T-helper 1 cell (primary cell): ENCODE results near the gene BARHL2.
A peak's percentile ranks its signal among the peaks of the same experiment; 100 is the strongest.

Experiments
- DNase-seq, 5 donors: peaks; one replicate each; pipeline ENCODE4 v3.0.0-alpha.2; 2012 to 2020

BARHL2 gene

DNA sequence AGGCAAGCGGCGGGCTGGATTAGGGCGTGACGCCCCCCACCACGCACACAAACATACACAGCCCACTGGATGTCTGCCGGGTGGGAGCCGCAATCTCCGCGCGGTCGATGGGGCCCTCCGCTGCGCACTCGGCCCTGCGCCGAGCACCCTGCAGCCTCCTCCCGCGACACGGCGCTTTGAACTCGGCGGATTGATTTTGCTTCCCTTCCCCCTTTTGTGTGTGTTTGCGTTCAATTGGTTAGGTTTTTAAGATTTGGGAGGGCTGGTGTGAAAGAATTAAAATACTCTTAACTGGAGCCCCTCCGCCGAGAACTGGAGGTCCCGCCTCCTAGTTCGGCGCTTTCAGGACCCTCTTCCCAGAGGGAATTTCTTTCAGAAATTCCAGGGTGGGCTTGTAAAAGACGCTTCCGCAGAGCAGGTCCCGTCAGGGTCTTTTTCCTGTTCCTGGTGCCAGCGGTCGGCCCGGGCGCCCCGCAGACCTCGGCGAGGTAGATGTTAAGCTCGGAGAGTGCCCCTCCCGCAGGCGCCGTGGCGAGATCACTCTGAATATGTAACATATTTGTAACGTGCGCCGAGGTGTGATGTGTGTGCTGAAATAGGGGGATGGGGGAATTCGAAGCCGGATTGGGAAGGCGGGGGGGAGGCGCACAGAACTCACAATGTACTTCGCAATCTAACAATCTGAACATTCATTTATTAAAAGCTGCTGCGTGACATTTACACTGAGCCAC is 8.0 kb upstream of the BARHL2 start:
- no peak for DNase-seq

- DNase-seq, result no peak
These were observed 7.3 kb upstream of the BARHL2 start for GRCh38 chr1:90724361-90724760.

GRCh38 chr1:90723590-90724108 is 6.5 kb upstream of the BARHL2 start:
- peak in 1 of 5 donors; percentile 15 for DNase-seq

DNA sequence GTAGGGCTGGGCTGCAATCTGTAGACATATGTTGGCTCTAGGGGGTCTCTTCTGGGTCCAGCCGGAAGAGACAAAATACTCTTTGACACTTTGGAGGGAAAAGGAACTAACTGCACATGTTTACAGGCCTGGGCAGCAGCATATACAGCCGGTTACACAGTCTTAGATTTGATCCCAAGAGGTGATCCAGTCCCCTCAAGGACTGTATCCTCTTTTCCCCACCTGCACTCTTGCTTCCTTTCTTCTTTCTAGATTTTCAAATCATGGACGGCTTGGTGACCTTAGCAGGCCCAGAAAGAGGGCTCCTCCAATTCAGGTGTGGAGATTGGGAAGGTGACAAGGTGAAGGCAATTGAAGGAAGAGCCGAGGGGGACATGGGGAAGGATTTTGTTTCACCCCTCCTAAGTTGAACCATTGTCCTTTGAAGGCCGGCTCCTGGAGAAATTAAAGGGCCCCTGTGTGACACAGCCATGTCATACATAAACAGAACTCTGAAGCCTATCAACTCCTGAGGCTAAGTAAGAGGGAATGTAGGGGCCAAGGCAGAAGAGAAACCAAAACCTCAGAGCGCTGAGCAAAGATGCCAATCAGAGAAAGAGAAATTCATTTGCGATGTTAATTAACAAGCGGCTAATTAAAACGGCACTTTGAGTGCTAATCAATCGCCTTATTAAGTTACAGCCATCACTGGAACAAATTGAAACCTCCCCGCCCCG is 5.9 kb upstream of the BARHL2 start:
- no peak for DNase-seq

GRCh38 chr1:90721210-90722194 is 4.4 kb upstream of the BARHL2 start:
- peak in 2 of 5 donors; percentile 45 to 51 for DNase-seq

DNA sequence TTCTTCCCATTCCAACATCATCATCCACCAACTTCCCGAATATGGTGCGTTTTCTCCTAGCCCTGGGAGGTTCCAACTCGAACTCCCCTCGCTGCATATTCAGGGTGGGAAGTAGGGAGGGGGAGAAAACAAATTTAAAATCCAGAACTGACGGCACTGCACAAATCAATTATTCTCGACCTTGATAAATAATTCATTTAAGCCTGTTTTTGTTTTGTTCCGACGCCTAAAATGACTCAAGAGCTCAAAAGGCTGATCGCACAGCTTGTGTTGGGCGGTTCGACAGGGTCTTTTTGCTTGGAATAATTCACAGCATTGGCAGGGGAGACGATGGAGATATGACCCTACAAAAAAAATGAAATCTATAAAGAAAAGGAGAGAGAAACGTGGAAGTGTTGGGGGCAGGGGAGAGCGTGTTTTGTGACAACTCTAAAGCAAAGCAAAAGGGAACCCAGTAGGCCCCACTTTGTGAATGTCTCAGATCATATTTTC is 3.1 kb upstream of the BARHL2 start:
- no peak for DNase-seq

DNA sequence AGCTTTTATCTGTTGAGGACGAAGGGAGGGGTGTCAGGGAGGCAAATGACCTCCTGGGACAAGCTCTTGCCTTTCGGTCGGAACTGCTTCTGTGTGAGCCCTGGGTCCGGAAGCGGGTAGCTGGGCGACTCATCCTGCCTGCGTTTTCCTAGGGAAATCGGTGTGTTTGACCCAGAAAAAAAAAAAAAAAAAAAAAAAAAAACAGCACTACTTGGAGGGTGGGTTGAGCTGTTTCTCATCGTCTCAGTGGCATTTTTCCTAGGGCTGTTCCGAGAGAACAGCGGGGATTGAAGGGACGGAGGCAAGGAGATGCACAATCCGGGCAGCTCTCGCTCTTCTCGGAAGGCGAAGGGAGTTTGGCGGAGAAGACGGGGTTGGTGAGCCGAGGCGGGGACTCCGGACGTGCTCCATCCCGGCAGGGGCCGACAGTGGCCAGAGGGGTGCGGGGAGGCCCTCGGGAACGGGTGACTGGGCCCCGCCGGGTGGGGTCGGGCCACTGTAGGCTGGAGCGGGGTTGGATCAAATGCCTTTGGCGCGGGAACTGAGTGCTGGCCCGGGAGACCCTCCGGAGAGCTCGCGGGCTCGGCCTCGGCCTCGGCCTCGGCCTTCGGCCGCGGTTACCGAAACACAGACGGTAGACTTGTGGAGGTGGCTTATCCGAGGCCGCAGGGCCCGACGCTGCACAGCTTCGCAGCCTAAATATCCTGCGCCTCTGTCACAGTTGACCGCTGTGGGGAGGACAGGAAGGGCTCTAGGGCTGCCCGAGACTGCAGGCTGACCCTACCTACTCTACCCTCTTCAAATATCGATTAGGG is 2.4 kb upstream of the BARHL2 start:
- DNase-seq, result no peak

DNA sequence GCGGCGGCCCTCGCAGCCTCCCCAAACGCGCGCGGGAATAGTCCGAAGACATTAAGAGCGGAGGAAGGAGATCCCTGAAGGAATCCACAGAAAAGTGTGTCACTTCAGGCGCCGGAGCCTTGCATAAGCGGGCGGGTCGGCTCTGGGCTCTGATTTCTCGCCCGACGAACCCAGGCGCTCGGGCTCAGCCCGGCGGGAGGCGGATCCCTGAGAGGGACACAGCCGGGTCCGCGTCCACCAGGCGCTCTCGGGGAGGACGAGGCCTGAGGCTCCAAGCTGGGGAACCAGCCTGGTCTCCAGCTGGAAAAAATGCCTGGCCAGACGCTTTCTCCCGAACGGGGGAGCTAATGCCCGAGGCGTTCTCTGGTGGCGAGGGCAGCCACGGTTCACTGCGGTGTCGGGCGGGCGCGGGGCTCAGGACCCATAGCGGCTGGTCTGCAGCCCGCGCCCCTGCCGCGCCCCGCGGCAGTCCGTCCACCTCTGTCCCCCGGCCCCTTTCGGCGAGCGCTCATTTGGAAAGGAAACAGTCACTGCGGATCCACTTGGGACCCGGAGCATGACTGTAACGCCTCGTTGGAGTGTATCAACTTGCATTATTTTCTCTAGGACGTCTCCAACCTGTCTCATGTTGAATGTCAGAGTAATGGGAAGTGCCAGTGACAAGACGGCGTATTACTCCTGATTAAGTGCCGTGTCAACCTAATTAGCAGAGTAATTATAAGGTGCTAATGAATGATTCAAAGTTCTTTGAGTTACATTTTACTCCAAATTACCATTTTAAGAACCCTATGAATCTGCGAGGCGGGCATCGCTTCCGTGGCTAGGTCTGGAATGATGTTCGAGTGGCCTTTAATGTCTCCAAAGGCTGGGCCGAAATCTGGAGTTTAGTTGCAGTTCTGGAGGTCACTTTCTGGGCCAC is 1.6 kb upstream of the BARHL2 start:
- DNase-seq, result no peak

DNA sequence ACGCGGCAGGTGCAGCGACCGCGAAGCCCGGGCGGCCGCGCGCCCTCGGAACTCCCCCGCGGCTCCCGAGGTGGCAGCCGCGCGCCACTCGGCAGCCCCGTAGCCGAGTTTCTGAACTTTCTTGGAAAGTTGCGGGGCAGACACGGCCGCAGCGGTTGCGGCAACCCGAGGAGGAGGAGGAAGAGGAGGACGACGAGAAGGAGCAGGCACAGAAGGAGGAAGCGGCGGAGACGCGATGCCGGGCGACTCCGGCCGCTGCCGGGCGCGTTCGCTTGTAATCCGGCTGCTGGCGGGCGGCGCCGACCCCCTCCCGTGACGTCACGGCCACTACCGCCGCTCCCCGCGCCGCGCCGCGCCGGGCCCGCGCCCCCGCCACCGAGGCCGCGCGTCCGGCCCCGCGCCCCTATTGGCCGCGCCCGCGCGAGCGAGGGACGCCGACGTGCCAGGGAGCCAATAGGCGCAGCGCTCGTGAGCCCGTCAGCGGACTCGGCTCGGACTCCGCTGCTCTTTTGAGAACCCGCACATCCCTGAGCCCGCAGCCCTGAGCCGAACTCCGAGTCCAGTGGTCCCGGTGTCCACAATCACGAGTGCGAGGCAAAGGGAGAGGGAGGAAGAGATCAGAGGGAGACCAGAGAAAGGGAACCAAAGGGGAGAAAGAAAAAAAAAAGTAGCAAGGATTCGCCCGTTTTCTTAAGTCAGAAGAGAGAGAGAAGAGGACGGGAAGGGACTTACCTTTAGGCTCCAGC is 736 bp upstream of the BARHL2 start:
- no peak for DNase-seq

DNA sequence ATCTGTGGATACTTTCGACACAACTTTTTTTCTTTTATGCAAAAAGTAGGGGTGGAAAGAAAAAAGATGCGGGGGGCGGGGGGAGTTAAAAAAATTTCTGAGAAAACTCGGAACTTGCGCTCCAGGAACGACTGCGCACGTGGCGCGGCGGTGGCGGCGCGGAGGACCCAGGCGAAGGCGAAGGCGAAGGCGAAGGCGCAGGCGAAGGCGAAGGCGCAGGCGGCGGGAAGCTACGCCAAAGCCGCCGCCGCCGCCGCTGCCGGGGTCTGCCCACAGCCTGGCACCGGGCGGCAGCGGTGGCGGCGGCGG is 208 bp upstream of the BARHL2 start:
- DNase-seq, result no peak

DNA sequence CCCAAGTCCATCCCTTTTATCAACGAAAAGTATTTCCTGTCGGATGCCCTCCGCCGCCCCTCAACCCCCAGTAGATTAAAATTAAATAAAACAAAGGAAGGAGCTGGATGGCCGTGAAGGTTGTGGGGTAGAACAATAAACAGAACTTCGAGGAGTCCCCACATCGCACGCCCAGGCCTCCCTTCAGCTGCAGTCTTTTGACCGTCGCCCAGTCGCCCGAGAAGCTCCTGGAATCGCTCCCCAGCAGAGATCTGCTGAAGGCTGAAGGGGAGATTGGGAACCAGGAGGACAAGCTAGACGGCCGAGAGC is 905 bp downstream of the BARHL2 start:
- DNase-seq, result no peak

DNA sequence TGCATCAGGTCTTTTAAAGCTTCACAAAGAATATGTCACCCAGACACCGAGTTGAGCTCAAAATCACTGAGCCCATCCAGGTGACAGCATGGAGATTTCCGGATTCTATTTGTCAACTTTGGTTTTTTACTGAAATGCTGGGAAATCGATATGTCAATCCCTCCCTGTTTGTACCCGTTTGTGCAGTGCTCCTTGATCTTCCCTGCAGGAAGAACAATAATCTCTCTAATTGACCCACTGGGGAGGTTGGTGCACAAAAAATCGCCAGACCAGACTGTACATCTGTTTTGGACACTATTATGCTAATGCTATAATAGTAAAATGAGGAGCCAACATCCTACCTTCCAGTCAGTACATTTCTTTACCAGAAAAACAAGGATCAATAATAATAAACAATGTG is 1.8 kb downstream of the BARHL2 start:
- no peak for DNase-seq

DNA sequence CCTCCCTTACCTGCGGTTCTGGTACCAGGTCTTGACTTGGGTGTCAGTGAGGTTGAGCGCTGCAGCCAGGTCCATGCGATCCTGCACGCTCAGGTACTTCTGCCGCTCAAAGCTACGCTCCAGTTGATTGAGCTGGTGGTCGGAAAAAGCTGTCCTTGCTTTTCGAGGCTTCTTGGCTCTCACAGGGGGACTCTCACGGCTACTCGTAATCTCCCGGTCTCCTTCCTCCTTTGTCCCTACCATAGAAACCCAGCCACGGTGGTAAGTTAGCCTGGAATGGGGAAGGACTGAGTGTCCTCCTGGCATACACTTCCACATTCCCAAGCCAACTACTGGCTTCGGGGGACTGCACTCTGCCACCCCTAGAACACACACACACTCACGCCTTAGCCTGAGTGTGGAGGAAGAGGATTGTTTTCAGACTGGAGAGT is 2.6 kb downstream of the BARHL2 start:
- no peak for DNase-seq

- no peak for DNase-seq
These were observed 3.2 kb downstream of the BARHL2 start for GRCh38 chr1:90713741-90714509.

- DNase-seq, result no peak
These were observed 4.0 kb downstream of the BARHL2 start for GRCh38 chr1:90712915-90713730.

DNA sequence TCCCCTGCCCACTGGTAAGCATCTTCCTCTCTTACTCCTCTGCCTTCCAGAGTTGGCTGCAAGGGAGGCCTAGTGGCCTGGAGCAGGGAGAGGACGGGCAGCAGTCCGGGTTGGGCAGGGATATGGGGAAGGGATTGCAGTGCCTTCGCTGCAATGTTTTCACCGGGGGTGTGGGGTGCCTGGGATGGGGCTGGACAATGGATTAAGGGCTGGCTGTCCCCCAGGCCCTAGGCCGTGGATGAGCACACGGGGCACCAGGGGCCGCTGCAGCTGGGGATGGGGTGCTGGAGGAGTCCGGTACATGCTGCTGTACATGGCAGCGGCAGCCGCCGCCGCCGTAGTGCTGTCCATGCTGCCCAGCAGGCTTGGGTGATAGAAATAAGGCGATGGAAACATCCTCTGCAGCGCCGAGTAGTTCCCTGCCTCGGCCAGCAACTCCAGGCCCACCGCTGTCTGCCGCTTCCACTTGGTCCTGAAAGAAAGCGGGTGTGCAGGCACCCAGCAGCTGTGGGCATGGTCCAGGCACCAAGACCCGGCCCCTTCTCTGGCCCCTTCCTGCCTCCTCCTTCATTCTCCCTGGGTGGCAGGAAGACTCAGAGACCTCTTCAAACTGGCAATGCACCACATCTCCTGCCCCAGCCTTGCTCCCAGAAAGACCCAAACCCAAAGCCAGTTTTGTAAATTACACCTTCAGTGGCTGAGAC is 4.8 kb downstream of the BARHL2 start:
- DNase-seq, result no peak

DNA sequence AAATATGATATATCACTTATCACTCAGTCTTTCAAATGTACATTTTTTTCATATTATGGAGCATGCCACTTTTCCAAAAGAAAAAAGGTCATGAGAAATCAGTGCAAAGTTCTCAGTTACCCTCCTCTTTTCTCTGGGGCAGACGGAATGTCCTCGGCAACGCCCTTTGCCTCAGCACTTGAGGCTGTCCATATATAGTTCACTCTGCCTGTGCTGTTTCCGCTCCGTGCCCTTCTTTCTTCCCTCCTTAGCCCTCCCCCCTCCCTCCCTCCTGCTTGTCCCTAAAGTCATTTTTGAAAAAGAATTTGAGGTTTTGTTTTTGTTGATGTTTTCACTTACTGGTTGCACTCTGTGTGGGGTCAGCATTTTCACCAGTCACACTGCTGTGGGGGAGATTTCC is 5.4 kb downstream of the BARHL2 start:
- no peak for DNase-seq
